Hindlimb muscle (tissue), 1 donor: ENCODE data around the gene PRR5L. TPM values are rescaled to one million over a fixed set of nuclear protein-coding genes. Genes with fewer than 3 reads are reported as not detected.
"Not testable (repeated sequence)": the region's sequence is repeated elsewhere in the genome, so short reads cannot be mapped to it uniquely, and the experiment has no call there.

Source experiments
- DNase-seq: peaks from one replicate; pipeline ENCODE4 v3.0.0-alpha.2; 2013
- polyA plus RNA-seq: library from polyadenylated mRNA; unstranded; fragments of 120-200 nt; gene quantifications from one replicate; pipeline ENCODE4 v1.2.1, GENCODE V29; 2013; ENCODE audit not compliant: insufficient read length

The PRR5L gene
- polyA plus RNA-seq, 1 donor = 8.4 TPM

DNA sequence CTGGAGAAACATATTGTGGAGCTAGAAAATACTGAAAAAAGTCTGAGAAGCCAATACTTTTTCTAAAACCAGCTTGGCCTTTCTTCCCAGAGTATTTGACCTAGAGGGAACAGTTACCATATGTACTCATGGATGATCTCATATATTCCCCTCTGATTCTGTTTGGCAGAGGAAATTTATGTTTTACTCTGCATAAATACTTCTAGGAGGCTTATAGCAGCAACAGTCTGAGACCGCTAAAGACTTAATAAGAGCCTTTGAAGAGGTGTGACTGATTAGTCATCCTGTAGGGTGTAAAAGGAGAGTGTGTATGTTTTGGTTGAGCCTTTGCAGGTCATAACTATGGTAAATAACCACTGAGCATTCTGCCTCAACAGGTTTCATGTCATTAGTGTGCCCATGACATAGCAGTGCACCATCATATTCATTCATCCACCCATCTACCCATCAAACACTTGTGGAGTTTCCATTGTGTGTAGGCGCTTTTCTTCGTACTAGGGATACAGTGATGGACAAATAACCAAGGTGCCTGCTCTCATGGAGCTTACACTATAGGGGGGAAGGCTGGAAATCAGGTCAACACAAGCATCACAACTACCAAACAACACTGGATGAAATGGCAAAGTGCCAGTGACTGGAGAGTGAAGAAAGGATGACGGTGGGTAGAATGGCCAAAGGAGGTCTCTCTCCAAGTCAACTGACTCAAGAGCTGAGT, 169.5 kb downstream of the PRR5L start:
- no peak for DNase-seq

DNA sequence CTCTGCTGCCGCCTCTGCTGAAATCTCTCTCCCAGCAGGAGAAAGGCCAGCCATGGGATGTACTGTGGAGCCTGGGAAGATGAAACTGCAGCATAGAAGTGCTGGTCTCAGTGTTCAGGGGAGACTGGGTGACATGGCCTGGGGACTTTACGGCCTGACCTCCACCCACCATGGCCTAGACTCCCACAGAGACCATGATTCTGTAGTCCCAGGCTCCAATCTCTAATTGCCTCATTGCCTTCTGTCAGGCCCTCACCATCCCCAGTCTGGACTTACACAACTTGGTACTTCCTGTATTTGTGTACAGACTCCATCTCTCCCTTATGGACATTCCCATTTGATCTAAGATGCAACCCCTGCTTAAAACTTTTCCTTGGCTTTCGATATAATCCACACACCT, 170.9 kb downstream of the PRR5L start:
- no peak for DNase-seq

DNA sequence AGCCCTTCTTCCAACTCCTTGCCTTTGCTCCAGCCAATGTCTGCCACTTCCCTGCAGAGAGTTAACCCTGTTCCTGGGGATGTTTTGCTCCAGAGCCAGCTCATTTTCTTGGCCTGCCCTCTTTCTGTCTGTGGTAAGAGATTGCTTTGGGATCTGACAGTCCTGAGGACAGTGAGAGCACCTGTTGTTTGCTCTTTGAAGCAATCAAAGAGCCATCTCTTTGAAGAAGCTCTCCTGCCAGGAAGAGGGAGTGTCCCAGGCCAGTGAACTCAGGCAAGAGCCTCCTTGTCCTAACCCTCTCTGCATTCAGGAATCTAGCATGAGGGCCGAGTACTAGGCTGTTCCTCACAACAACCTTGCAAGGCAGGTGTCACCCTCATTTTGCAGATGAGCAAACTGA, 171.8 kb downstream of the PRR5L start:
- no peak for DNase-seq

DNA sequence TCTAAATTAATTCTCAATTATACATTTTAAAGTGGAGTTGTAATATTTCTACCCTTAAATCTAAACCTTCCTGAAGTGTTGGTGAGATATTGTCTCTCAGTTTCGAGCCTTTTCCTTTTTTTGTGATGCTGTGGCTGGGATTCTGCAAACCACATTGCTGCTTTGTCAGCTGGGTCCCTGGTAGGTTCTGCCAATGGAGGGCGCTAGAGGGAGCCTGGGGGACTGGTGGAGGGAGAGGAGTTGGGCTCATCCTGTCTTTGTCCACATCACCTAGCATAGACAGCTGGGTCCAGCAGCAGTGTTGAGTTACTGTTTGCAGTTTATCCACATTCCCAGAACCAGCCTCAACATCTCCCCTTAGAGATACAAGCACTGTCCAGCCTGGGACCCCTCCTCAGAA, 173.0 kb downstream of the PRR5L start:
- DNase-seq = no peak

DNA sequence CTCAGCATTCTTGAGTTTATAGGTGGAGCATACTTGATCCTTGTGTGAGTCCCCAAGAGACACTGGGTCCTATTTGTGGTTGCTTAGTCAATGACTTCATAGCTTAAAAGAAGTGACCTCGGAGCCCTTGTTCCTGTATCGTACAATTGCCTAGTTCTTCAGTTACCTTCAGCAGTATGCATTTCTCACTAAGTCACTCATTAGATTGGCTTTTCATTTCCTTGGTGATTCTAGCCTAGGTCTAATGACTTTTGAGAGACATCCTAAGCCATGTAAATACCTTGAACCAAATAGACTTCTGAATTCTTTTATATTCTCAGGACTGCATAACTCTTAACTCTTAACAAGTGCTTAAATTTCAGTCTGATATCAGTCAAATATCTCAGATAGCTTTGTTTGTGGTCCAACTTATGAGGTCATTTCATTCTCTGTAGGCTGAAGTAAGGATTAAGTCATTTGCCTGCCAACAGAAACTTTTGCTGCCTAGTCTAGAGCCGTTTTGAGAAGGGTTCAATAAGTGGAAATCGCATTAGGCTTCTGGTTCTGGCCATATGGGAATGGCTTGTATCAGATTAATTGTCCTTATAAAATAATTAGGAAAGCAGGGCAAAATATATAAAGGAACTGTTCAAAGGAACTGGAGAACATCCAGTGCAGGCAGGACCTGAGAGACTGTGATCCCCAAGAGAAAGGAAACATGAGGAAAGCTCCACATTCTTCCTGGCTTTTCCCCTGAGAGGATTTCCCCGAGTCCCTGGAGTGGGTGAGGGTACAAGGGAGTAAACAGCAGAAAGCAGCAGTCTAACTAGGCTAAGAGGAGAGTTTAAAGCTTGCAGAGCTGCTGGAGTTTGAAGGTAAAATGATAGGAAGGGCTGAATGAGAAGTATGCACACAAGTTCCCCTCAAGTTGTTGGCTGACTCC, 174.1 kb downstream of the PRR5L start:
- DNase-seq = no peak

DNA sequence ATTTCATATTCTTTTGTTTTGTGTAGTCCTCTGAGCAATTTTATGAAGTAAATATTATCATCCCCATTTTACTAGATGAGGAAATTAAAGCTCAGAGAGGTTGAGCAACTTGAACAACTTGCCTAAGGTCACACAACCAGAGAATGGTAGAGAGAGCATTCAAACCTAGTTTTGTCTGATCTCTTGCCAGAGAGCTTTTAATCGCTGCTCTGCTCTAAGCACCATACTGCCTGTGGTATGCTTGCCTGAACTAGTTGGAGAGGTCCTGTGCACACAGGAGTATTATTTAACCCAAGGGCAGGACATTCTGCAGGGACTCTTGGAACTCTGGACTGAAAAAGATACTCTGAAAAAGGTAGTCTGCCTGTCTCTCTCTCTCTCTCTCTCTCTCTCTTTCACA, 175.5 kb downstream of the PRR5L start:
- no peak for DNase-seq

DNA sequence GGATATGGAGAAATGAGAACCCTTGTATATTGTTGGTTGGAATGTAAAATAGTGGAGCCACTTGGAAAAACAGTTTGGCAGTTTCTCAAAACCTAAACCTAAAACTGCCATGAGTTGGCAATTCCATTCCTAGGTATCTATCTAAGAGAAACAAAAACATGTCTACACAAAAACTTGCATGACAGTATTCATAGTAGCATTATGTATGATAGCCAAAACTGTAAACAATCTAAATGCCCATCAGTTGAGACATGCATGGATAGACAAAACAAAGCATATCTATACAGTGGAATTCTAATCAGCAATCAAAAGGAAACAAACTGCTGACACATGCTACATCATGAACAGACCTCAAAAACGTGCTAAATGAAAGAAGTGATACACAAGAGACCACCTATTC, 179.1 kb downstream of the PRR5L start:
- no peak for DNase-seq

DNA sequence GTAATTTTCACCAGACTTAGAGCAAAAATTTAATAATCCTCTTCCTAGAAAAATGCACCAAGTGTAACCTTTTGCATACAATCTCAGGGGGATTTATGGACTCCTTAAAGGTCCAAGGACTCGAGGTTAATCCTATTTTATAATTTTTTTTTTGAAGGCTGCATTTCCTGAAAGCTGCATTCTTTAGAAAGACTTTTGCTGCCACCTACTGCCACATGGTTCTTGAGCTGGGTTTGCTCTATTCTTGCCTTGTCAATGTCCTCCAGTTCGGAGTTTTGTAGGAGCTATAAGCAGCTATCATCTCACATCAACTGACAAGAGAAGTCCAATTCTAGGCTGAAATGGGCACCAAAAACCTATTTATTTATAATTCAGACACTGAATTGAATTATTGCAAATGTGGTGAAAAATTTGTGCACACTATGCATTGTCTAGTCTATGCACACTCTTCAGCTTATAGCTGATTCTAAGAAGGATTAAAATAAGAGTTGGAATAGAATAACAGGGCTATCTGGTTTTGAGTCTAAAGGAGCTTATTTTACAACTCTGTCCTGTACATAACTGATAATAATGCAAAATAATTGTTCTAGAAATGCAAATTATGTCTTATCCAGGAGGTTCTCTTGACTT, 182.7 kb downstream of the PRR5L start:
- peak; percentile 60 for DNase-seq

DNA sequence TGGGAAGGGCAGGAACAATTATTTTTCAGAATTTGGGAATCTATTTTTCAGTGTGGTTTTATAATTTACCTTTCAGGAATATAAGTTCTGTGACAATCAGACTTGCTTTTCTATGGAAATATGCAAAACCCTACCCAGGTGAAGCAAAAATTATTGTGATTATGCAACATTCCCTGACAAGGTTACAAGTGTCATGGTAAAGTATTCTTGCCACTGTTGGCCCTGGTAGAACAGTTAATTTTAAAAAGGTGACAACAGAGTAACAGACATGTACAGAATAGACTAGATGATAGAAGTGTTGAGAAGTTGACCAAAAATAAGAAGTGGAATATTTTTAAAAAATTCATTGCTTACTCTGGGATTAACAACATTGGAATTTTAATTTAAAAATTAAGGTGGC, 184.7 kb downstream of the PRR5L start:
- no peak for DNase-seq

DNA sequence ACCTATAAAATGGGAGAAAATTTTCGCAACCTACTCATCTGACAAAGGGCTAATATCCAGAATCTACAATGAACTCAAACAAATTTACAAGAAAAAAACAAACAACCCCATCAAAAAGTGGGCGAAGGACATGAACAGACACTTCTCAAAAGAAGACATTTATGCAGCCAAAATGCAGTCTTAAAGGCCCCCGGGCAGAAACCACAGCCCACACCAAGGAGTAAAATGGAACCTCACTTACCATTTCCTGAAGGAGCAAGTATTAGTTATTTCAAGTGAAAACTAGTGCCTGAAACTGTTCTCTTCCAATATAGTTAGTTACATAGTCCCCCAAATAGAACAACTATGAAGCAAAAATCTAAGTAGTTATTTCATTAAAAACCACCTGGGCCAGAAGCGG, 187.0 kb downstream of the PRR5L start:
- DNase-seq = not testable (repeated sequence)

DNA sequence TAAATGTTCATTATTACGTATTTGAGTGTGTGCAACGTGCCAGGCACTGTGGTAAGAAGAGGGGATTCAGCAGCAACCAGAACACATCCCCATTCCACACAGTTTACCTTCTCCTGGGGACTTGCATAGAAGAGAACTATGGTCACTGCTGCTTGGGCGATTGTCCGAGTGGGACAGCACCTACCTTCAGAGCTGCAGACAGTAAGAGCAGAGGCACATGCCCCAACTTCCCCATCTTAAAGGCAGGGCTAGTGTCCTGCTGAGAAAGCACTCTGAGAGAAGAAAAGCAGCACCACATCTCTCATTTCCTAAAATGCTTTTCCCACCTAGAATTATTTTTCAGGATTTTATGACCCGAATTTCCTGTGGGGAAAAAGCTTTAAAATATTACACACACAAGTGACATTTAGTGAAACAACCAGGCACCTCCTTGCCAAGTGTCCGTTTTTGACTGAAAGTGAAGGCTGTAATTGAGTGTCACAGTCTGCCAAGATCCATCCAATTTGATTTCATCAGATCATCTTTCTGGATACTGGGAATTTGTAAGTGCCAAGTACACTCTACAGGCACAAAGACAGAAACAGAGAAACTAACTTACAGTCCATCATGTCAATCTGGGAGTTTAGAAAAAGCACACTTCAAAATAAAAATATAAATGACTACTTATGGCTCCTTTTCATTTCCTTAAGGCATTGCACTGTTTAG, 189.4 kb downstream of the PRR5L start:
- DNase-seq = no peak

DNA sequence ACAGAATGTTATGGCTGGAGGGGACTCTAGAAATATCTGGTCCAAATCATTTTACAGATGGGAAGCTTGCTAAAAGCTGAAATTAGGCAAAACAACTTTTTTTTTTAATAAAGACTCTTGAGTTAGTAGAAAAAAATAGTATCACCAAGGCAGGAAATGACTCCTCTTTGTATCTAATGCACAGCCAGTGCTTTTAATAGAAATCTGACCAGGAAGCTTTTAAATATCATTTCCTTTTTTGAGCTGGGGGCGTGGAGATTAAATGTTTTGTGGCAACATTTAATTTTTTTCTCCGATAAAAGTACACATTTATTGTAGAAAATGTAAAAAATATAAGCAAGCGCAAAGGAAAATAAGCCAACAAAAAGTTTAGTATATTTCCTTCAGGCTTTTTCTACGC, 191.5 kb downstream of the PRR5L start:
- no peak for DNase-seq

DNA sequence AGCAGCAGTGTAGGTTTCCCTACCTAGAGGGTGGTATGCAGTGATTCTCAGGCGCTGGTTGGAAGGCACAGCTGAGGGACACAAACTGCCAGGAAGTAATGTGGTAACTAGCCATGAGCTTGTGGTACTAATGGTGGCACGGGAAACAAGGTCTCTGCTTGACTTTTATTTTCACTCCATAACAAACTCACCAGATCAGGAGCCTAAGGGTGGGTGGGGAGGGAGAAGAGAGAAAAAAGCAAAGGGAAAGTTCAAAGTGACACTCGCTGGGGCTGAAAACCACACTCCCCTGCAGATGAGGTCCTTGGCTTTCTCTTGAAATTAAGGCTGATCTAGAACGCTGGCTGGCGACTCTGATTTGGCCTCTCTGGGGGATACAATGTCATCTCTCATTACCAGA, 192.0 kb downstream of the PRR5L start:
- no peak for DNase-seq

DNA sequence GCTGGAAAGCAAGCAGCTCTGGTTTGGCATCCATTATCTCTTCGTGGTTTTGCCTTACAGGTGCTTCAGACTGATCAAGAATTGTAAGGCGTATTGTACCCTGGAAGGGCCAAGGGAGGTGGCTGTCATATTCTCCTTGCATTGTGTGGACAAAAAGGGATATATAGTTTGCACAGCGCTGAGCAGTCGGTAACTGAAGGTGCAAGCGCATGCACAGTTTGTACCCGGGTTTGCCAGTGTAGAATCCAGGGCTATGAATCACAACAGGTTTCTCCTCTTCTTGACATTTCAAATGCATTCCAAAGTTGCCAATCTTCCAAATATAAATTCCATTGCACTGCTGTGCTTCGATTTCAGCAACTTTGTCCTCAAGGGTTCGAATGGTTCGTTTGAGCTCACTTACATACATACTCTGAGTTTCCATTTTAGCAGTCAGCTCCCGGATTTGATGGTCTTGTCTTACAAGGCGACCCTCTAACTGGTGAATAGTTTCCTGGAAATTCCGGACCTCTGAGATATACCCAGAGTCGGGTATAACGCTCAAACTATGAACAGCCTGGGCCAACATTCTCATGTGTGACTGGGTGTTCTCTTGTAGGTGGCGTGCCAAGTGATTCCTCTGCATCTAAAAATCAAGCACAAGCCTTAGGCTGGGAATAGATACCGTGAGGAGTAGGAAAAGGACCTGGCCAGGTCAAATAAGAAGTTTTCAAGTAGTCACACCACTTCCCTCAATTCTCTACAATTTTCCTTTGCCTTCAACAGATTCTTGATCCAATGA, 194.1 kb downstream of the PRR5L start:
- no peak for DNase-seq

DNA sequence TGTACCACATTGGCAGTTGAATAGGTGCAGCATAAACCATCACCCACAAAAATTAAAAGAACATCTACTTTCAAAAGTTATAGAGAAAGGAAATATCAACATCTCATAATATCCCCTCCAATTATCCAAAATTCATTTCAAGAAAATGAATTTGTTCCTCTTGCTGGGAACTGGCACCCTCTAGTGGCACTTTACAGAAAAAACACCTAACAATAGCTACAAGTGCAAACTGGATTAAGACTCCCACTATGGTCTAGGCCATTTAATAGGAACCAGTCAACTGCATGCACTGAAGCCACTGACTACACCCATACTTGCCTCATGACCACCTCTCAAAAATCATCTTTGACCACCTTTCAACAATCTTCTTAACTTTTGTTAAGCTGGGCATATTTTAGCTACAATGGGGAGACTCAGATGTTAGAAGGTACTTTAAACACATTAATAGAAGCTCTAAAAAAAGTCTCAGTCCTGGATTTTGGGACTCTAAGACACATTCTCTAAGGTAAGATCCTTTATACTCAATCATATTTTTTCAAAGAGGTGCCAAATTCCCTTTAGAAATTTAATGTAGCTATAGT, 196.7 kb downstream of the PRR5L start:
- peak; percentile 38 for DNase-seq

DNA sequence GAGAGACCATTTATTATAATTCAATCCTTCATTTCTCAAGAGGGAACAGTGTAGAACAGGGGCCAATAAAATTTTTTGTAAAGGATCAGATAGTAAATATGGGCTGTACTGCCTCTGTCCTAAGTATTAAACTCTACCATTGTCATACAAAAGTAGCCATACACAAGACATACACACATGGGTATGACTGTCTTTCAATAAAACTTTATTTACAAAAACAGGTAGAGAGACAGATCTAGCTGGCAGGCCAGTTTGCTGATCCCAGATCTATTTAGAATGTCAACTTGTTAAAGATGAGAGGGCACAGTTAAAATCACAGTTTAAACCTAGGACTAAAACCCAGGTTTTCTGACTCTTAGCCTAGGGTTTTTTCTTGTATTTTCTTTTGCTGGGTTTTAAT, 197.2 kb downstream of the PRR5L start:
- DNase-seq = no peak

DNA sequence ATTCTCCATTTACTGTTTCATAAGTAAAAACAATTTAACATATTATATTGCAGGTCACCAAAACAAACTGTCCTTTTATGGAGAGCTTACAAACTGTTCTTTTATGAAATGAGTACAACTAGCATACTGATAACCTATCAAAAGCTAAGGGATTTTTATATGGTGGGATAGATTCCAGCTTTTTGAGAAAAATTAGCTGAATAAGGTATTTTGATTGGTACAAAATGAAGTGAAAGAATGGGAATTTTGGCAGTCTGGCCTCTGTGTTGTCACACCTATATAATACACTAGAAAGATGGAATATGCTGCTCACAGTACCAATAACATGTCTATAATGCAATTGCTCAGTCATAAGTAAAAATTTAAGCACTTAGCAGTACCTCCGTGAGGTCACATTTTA, 202.6 kb downstream of the PRR5L start:
- DNase-seq = no peak

DNA sequence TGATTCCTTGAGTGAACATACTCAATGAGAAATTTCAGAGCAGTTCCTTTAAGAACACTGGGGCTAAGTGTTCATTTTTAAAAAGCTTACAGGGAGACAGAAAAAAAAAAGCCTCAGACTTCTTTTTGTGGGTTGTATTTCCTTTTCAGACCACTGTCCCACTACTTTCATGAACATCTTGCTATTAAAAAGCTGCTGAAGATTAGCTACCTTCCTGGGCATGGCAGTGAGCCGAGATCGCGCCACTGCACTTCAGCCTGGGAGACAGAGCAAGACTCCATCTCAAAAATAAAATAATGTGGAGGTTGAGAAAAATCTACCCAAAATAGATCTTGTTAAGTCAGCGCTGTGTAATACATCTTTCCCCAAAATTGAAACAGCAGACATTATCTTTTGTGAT, 203.2 kb downstream of the PRR5L start:
- no peak for DNase-seq

DNA sequence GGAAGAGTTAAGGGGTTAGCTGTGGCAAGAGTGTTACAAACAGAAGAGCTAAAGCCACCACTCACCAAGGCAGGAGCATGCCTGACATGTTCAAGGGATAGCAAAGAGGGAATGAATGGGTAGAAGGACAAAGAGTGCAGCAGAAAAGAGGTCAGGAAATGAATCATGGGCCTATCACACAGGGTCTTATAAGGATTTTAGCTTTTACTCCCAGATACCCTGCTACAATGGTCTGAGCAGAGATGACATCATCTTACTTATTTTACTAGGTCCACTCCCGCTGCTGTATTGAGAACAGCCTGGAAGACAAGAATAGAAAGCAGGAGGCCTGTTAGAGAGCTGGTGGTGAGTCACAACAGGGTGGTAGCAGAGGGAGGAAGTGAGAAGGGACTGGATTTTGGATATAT, 204.2 kb downstream of the PRR5L start:
- no peak for DNase-seq

DNA sequence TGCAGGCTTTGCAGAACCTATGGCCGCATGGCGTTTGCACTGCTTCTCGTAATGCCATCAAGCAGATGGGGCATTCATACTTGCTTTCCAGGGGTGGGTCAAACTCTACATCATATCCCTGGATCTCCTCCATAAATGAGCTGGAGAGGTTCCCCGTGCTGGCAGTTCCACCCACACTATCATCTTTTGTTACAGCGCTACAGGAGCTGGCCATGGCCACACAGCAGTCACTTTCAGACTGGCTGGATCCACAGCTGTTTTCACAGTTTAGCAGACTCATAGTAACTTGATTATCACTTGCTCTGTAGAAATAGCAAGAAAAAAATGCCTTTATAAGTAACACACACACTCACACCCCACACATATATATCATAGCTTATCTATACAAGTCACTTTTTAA, 205.1 kb downstream of the PRR5L start:
- no peak for DNase-seq

DNA sequence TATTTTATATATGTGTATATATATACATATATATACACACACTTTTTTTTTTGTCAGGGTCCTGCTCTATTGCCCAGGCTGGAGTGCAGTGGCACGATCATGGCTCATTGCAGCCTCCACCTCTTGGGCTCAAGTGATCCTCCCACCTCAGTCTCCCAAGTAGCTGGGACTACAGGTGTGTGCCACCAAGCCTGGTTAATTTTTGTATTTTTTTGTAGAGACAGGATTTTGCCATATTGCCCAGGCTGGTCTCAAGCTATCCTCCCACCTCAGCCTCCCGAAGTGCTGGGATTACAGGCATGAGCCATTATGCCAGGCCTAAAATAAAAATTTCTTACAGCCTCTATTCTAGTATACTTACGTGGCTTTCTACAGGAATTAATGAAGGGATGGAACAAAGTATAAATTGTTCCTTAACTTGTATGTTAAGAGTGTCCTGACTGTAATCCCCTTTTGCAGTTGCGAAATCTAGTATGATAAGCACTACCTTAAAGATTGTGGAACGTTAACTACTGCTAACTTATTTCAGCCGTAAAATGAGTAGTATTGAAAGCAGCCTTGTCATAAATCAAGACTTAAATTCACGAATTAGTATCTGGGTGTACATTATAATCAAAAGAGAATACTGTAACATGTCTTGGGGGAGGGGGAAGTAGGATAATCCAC, 211.9 kb downstream of the PRR5L start:
- DNase-seq = no peak
